Smooth muscle cell of the brain vasculature (primary cell): ENCODE results near the gene SYT6.

Experiments
- DNase-seq: peaks from one replicate; pipeline ENCODE4 v3.0.0-alpha.2; 2012; ENCODE audit warnings: low read depth, low spot score

The SYT6 gene

GRCh38 chr1:114154146-114154962, 685 bp upstream of the SYT6 start:
- DNase-seq, result no peak

- no peak for DNase-seq
Measured at GRCh38 chr1:114152508-114153260, 985 bp downstream of the SYT6 start.

- DNase-seq, result no peak
Measured at GRCh38 chr1:114152089-114152507, 1.6 kb downstream of the SYT6 start.

- no peak for DNase-seq
Measured at GRCh38 chr1:114150016-114150415, 3.7 kb downstream of the SYT6 start.

- DNase-seq, result no peak
Measured at GRCh38 chr1:114149211-114149610, 4.5 kb downstream of the SYT6 start.

- no peak for DNase-seq
Measured at GRCh38 chr1:114145504-114146151, 8.0 kb downstream of the SYT6 start.

- DNase-seq, result no peak
Measured at GRCh38 chr1:114144016-114144415, 9.7 kb downstream of the SYT6 start.

GRCh38 chr1:114139540-114139939, 14.1 kb downstream of the SYT6 start:
- no peak for DNase-seq

GRCh38 chr1:114137497-114137896, 16.2 kb downstream of the SYT6 start:
- DNase-seq, result no peak

GRCh38 chr1:114135786-114136185, 17.9 kb downstream of the SYT6 start:
- no peak for DNase-seq

- DNase-seq, result no peak
Measured at GRCh38 chr1:114134518-114134917, 19.2 kb downstream of the SYT6 start.

- DNase-seq, result no peak
Measured at GRCh38 chr1:114133129-114133528, 20.5 kb downstream of the SYT6 start.

GRCh38 chr1:114131526-114132220, 22.0 kb downstream of the SYT6 start:
- DNase-seq, result no peak

GRCh38 chr1:114130846-114131525, 22.7 kb downstream of the SYT6 start:
- no peak for DNase-seq

GRCh38 chr1:114130213-114130612, 23.5 kb downstream of the SYT6 start:
- DNase-seq, result no peak

- no peak for DNase-seq
Measured at GRCh38 chr1:114128293-114128692, 25.4 kb downstream of the SYT6 start.

- DNase-seq, result no peak
Measured at GRCh38 chr1:114126261-114127095, 27.2 kb downstream of the SYT6 start.

- no peak for DNase-seq
Measured at GRCh38 chr1:114124644-114125043, 29.0 kb downstream of the SYT6 start.

- DNase-seq, result no peak
Measured at GRCh38 chr1:114122941-114123618, 30.6 kb downstream of the SYT6 start.
